Vagina (tissue), 2 donors: ENCODE data around the gene SPC25. TPM values are rescaled to one million over a fixed set of nuclear protein-coding genes. Genes with fewer than 3 reads are reported as not detected.
"Not testable (repeated sequence)": the region's sequence is repeated elsewhere in the genome, so short reads cannot be mapped to it uniquely, and the experiment has no call there.

Experiments
- DNase-seq, 2 donors: peaks; one replicate each; pipeline ENCODE4 v3.0.0-alpha.2; 2017; ENCODE audit errors: extremely low spot score in 2 of 2
- H3K27ac ChIP-seq: fragments of 200-600 bp; sonication (generic); one replicate; pipeline ENCODE4 v1.5.1; 2019
- H3K27me3 ChIP-seq: fragments of 200-600 bp; sonication (generic); one replicate; pipeline ENCODE4 v1.5.1; 2019
- H3K36me3 ChIP-seq, 2 donors: fragments of 200-600 bp; sonication (generic); one replicate each; pipeline ENCODE4 v1.5.1; 2017 to 2019
- H3K4me1 ChIP-seq: fragments of 200-600 bp; sonication (generic); one replicate; pipeline ENCODE4 v1.5.1; 2019
- H3K4me3 ChIP-seq, 2 donors: fragments of 200-600 bp; sonication (generic); 1 replicate in 1 of 2; 2 replicates in 1 of 2; pipeline ENCODE4 v1.5.1; 2016 to 2019
- H3K9me3 ChIP-seq: fragments of 200-600 bp; sonication (generic); one replicate; pipeline ENCODE4 v1.5.1; 2019
- CTCF ChIP-seq, 3 experiments: fragments of 450-650 bp in 2 of 3; fragments of 200-600 bp in 1 of 3; sonication (generic) in 1 of 3; IDR thresholded peaks; one replicate each; pipeline ENCODE4 v1.5.1; 2017 to 2019; ENCODE audit warnings: antibody characterized with exemption in 3 of 3, mild to moderate bottlenecking in 2 of 3, moderate library complexity in 2 of 3
- POLR2A ChIP-seq, 2 donors: fragments of 450-650 bp; IDR thresholded peaks; one replicate each; pipeline ENCODE4 v1.6.1; 2017; ENCODE audit warnings: antibody characterized with exemption in 2 of 2, mild to moderate bottlenecking in 2 of 2, moderate library complexity in 2 of 2
- POLR2AphosphoS5 ChIP-seq, 2 donors: sonication (generic); formaldehyde crosslinking; IDR thresholded peaks; one replicate each; pipeline ENCODE4 v1.9.0; 2017; ENCODE audit warnings: antibody characterized with exemption in 2 of 2, mild to moderate bottlenecking in 2 of 2, low read depth in 1 of 2; ENCODE audit not compliant: insufficient read depth in 1 of 2
- intact Hi-C: fragments of 100-400 bp; cut with DNase I; formaldehyde crosslinking; loops from one replicate; pipeline ENCODE4 v1.15.1; 2023
- total RNA-seq: library from RNA; depleted of rRNA; stranded (reverse); fragments of >200 nt; gene quantifications from one replicate; pipeline ENCODE4 v1.2.3, GENCODE V29; 2016

SPC25 gene
- total RNA-seq, 1 donor from 2014 or later = not detected

GRCh38 chr2:168884975-168885374 is 5.3 kb downstream of the SPC25 start:
- H3K27me3 ChIP-seq = no peaks in the 10 kb centered on the region
- intact Hi-C loops = no loop called here

GRCh38 chr2:168882163-168882562 is 8.1 kb downstream of the SPC25 start:
- H3K27me3 ChIP-seq, H3K36me3 ChIP-seq, intact Hi-C loops, DNase-seq, H3K4me1 ChIP-seq, H3K27ac ChIP-seq, H3K4me3 ChIP-seq, H3K9me3 ChIP-seq: not testable (repeated sequence)

More at GRCh38 chr2:168884975-168885374, 5.3 kb downstream of the SPC25 start:
- TF ChIP-seq POLR2AphosphoS5 (IDR thresholded peaks at IDR 0.05; ENCODE audit: insufficient read depth in 1 of 2, low read depth in 1 of 2) (no peak), CTCF (IDR thresholded peaks at IDR 0.05) (no peak), POLR2A (IDR thresholded peaks at IDR 0.05) (no peak)
- H3K27ac ChIP-seq = no peak overlapping the region
- H3K36me3 ChIP-seq = no peaks in the 10 kb centered on the region
- H3K9me3 ChIP-seq = no peaks in the 10 kb centered on the region
- H3K4me3 ChIP-seq = no peak overlapping the region
- no peak for DNase-seq
- H3K4me1 ChIP-seq = peaks cover 3% of the 10 kb centered on the region

DNA sequence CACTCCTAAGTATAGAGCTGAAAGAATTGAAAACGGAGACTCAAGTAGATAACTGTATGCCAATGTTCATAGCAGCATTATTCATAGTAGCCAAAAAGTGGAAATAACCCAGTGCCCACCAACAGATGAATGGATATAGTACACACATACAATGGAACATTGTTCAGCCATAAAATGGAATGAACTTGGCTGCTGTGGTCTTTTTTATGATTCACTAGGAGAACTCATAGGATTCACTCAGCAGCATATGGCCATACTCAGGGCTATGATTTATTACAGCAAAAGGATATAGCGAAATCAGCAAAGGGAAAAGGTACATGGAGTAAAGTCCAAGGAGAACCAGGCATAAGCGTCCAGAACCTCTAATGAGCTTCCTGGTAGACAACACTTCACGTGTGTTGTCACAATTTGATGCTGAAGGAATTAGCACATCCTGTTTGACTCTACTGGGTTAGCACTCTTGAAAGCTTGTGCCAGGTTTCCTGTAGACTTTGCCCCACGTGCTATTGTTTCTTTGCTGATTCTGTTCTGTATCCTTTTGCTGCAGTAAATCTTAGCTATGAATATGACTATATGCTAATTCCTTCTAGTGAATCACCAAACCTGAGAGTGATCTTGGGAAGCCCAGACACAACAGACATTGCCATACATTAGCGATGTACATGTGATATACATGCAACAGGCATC is 15.7 kb downstream of the SPC25 start:
- no peak overlapping the region for H3K27ac ChIP-seq
- no peaks in the 10 kb centered on the region for H3K9me3 ChIP-seq
- H3K4me3 ChIP-seq = no peak overlapping the region
- H3K4me1 ChIP-seq = no peaks in the 10 kb centered on the region
- no peak for DNase-seq
- no peaks in the 10 kb centered on the region for H3K36me3 ChIP-seq
- H3K27me3 ChIP-seq = no peaks in the 10 kb centered on the region
- intact Hi-C loops = no loop called here
- TF ChIP-seq CTCF (IDR thresholded peaks at IDR 0.05) (no peak), POLR2AphosphoS5 (IDR thresholded peaks at IDR 0.05; ENCODE audit: insufficient read depth in 1 of 2, low read depth in 1 of 2) (no peak), POLR2A (IDR thresholded peaks at IDR 0.05) (no peak)

DNA sequence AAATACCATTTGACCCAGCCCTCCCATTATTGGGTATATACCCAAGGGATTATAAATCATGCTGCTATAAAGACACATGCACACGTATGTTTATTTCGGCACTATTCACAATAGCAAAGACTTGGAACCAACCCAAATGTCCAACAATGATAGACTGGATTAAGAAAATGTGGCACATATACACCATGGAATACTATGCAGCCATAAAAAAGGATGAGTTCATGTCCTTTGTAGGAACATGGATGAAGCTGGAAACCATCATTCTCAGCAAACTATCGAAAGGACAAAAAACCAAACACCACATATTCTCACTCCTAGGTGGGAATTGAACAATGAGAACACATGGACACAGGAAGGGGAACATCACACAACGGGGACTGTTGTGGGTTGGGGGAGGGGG is 19.4 kb downstream of the SPC25 start:
- H3K9me3 ChIP-seq, DNase-seq, H3K27me3 ChIP-seq, H3K4me1 ChIP-seq, H3K36me3 ChIP-seq, H3K4me3 ChIP-seq, intact Hi-C loops, H3K27ac ChIP-seq: not testable (repeated sequence)

DNA sequence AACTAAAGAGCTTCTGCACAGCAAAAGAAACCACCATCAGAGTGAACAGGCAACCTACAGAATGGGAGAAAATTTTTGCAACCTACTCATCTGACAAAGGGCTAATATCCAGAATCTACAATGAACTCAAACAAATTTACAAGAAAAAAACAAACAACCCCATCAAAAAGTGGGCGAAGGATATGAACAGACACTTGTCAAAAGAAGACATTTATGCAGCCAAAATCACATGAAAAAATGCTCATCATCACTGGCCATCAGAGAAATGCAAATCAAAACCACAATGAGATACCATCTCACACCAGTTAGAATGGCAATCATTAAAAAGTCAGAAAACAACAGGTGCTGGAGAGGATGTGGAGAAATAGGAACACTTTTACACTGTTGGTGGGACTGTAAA is 19.9 kb downstream of the SPC25 start:
- H3K36me3 ChIP-seq, H3K4me1 ChIP-seq, H3K4me3 ChIP-seq, DNase-seq, intact Hi-C loops, H3K27me3 ChIP-seq, H3K27ac ChIP-seq, H3K9me3 ChIP-seq: not testable (repeated sequence)

DNA sequence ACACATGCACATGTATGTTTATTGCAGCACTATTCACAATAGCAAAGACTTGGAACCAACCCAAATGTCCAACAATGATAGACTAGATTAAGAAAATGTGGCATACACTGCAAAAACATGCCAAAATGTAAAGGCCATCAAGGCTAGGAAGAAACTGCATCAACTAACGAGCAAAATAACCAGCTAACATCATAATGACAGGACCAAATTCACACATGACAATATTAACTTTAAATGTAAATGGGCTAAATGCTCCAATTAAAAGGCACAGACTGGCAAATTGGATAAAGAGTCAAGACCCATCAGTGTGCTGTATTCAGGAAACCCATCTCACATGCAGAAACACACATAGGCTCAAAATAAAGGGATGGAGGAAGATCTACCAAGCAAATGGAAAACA is 23.1 kb downstream of the SPC25 start:
- H3K9me3 ChIP-seq, H3K36me3 ChIP-seq, H3K27me3 ChIP-seq, H3K4me3 ChIP-seq, intact Hi-C loops, DNase-seq, H3K4me1 ChIP-seq, H3K27ac ChIP-seq: not testable (repeated sequence)

GRCh38 chr2:168858146-168858545 is 32.1 kb downstream of the SPC25 start:
- H3K4me1 ChIP-seq = no peaks in the 10 kb centered on the region
- intact Hi-C loops = no loop called here
- no peaks in the 10 kb centered on the region for H3K27me3 ChIP-seq
- DNase-seq = no peak
- H3K27ac ChIP-seq = no peak overlapping the region
- no peaks in the 10 kb centered on the region for H3K9me3 ChIP-seq
- TF ChIP-seq POLR2A (IDR thresholded peaks at IDR 0.05) (no peak), CTCF (IDR thresholded peaks at IDR 0.05) (no peak), POLR2AphosphoS5 (IDR thresholded peaks at IDR 0.05; ENCODE audit: insufficient read depth in 1 of 2, low read depth in 1 of 2) (no peak)
- no peaks in the 10 kb centered on the region for H3K36me3 ChIP-seq
- no peak overlapping the region for H3K4me3 ChIP-seq
